Subcutaneous adipose tissue (tissue), 4 donors: ENCODE results near the gene SEMA4G. TPM values are rescaled to one million over a fixed set of nuclear protein-coding genes. Genes with fewer than 3 reads are reported as not detected.

ENCODE experiments used
- total RNA-seq, 4 donors: library from RNA; depleted of rRNA; stranded (reverse); fragments of >200 nt; gene quantifications; one replicate each; pipeline ENCODE4 v1.1.0, GENCODE V29; 2016
- TF ChIP-seq, protein P1 (sequence below): fragments of 450-650 bp; IDR thresholded peaks from one replicate; pipeline ENCODE4 v1.5.1; 2016; ENCODE audit warnings: low read depth, mild to moderate bottlenecking, control low read depth, antibody characterized with exemption, moderate library complexity

Gene SEMA4G
- total RNA-seq, 4 donors from 2014 or later: under 0.01 to 5.7 (median 0.51) TPM; not detected in 1

DNA sequence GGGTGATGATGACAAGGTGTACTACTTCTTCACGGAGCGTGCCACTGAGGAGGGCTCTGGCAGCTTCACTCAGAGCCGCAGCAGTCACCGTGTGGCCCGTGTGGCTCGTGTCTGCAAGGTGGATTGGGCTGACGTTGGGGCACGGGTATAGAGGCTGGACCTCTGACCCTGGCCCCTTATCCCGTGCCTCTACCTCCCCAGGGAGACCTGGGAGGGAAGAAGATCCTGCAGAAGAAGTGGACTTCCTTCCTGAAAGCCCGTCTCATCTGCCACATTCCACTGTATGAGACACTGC is 9.5 kb downstream of the SEMA4G start:
- TF ChIP-seq, protein P1, sequence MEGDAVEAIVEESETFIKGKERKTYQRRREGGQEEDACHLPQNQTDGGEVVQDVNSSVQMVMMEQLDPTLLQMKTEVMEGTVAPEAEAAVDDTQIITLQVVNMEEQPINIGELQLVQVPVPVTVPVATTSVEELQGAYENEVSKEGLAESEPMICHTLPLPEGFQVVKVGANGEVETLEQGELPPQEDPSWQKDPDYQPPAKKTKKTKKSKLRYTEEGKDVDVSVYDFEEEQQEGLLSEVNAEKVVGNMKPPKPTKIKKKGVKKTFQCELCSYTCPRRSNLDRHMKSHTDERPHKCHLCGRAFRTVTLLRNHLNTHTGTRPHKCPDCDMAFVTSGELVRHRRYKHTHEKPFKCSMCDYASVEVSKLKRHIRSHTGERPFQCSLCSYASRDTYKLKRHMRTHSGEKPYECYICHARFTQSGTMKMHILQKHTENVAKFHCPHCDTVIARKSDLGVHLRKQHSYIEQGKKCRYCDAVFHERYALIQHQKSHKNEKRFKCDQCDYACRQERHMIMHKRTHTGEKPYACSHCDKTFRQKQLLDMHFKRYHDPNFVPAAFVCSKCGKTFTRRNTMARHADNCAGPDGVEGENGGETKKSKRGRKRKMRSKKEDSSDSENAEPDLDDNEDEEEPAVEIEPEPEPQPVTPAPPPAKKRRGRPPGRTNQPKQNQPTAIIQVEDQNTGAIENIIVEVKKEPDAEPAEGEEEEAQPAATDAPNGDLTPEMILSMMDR: no peak

DNA sequence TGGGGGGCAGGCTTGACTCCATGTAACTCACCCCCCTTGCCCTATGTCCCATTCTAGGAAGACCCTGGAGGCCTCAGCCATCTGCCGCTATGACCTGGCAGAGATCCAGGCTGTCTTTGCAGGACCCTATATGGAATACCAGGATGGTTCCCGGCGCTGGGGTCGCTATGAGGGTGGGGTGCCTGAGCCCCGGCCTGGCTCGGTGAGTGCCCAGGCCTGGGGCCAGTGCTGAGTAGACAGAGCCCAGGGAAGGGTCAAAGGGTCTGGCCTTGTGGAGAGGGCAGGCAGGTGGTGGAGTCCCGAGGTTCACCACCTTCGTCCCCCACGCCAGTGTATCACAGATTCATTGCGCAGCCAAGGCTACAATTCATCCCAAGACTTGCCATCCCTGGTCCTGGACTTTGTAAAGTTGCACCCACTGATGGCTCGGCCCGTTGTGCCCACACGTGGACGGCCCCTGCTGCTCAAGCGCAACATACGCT is 10.5 kb downstream of the SEMA4G start:
- TF ChIP-seq, protein P1: no peak

DNA sequence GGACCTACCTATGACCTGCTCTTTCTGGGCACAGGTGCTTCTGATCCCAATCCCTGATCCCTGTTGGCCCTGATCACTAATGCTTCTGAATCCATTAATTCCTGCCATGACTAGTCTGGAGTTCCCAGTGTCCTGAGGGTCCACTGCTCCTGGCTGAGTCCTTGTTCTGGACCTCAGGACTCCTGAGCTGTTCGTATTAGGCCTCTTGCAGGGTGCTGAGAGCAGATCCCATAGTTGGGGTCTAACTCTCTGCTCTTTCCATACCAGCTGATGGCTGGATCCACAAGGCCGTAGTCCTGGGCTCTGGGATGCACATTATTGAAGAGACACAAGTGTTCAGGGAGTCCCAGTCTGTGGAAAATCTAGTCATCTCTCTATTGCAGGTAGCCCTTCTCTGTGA is 11.0 kb downstream of the SEMA4G start:
- TF ChIP-seq, protein P1: no peak

DNA sequence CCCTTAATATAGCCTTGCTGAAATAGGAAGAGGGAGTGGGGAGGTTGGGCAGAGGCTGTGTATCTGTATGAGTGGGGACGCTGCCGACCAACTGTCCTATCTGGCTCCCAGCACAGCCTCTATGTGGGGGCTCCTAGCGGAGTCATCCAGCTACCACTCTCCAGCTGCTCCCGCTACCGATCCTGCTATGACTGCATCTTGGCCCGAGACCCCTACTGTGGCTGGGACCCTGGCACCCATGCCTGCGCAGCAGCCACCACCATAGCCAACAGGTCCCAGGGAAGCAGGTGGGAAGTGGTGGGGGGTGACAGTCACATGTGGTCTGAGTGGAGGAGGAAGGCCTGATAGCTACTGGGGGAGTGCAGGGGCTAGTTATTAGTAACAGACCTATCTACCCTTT is 11.4 kb downstream of the SEMA4G start:
- TF ChIP-seq, protein P1: no peak

DNA sequence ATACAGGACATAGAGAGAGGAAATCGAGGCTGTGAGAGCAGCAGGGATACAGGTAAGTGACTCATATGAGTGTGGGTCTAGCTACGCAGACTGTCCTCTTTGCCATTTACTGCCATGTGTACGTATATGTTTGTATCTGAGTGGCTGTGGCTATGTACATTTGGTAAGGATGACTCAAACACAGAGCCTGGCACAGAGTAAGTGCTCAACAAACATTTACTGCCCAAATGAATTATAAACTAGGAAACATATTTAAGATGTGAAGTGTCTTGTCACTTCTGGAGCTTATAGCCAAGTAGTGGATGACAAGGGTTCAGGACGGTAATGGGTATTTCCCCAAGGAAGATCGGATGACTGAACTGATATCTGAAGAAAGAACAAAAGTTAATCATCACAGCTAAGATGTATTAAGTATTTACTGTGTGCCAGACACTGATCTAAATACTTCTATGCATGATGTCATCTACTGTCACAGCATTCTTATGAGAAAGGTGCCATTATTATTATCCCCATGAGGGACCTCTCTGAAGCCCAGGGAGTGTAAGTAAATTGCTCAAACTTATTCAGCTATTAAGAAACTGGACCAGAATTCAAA is 12.0 kb downstream of the SEMA4G start:
- TF ChIP-seq, protein P1: no peak

DNA sequence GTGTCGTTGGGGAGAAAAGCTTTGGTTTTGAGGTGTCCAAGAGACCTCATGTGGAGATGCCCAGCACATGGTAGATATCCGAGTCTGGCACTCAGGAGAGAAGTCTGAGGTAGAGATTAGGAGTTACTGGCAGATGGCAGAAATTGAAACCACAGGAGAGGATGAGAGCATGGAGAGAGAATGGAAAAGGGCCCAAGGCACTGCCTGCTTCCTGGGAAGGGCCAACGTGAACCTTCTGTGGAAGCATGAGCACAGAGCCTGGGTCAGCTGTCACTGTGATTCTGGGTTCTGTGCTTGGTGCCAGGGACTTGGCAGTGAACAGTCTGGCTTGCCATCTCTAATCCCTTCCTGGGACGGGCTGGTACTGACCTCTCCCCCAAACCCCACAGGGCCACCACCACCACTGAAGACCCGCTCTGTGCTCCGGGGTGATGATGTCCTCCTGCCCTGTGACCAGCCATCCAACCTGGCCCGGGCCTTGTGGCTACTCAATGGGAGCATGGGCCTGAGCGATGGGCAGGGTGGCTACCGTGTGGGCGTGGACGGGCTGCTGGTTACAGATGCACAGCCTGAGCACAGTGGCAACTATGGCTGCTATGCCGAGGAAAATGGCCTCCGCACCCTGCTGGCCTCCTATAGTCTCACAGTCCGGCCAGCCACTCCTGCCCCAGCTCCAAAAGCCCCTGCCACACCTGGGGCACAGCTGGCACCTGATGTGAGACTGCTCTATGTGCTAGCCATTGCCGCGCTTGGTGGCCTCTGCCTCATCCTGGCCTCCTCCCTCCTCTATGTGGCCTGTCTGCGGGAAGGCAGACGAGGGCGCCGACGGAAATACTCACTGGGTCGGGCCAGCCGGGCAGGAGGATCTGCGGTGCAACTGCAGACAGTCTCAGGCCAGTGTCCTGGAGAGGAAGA is 13.9 kb downstream of the SEMA4G start:
- TF ChIP-seq, protein P1: no peak

DNA sequence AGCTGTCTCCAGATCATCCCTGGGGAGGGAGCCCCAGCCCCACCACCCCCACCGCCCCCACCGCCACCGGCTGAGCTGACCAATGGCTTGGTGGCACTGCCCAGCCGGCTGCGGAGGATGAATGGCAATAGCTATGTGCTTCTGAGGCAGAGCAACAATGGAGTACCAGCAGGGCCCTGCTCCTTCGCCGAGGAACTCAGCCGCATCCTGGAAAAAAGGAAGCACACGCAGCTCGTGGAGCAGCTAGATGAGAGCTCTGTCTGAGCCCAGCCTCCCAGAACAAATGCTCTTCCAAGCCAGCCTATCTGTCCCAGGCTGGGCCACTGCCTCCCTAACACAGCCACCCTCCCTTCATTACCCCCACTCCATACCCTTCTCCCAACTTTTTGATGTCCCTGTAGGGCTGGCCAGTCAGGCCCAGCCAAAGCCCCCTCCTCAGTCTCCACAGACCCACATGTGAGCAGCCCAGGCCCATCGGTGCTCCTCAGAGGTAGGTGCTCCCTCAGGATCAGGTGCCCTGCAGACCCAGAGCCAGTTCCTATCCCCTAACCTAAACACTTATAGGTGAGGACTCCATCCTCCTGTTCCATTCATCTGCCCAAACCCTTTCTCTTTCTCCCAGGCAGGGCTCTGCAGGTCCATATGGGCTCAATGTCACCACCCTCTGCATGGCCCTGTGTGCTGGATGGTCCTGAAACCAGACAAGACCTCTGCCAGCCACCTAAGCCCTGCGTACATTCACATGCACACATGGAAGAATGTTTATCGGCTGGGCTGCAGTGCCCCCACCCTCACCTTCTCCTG is 14.8 kb downstream of the SEMA4G start:
- TF ChIP-seq, protein P1: no peak
